Stimulated activated CD4-positive, alpha-beta T cell treated with anti-CD3 and anti-CD28 coated beads, Interleukin-1b, Interleukin-23, amount 100 ng/mL, for 48 hours (primary cell): ENCODE data around the gene STK40.
A peak's percentile ranks its signal among the peaks of the same experiment; 100 is the strongest.

Experiments used
- DNase-seq: peaks from one replicate; pipeline ENCODE4 v3.0.0-alpha.2; 2020

STK40 gene

GRCh38 chr1:36306210-36306901 lies 79.4 kb downstream of the STK40 start, which contains the start of gene SH3D21:
Gene SH3D21 (plus strand): TSS chr1:36306368. CDS start chr1:36306421, 53 bp downstream.
- peak; percentile 61 for DNase-seq

GRCh38 chr1:36305915-36306209 lies 79.9 kb downstream of the STK40 start:
- no peak for DNase-seq

GRCh38 chr1:36304970-36305914 lies 80.5 kb downstream of the STK40 start:
- peak; percentile 74 for DNase-seq

- DNase-seq = no peak
These were observed 81.2 kb downstream of the STK40 start for GRCh38 chr1:36304521-36304920.

- no peak for DNase-seq
These were observed 81.9 kb downstream of the STK40 start for GRCh38 chr1:36303650-36304360.

GRCh38 chr1:36303244-36303643 lies 82.5 kb downstream of the STK40 start:
- DNase-seq = no peak

GRCh38 chr1:36301220-36301619 lies 84.5 kb downstream of the STK40 start:
- DNase-seq = no peak

- DNase-seq = peak; percentile 38
These were observed 85.2 kb downstream of the STK40 start for GRCh38 chr1:36300526-36300925.

- no peak for DNase-seq
These were observed 87.1 kb downstream of the STK40 start for GRCh38 chr1:36298640-36299039.

GRCh38 chr1:36297062-36297461 lies 88.7 kb downstream of the STK40 start:
- no peak for DNase-seq

GRCh38 chr1:36295390-36295789 lies 90.3 kb downstream of the STK40 start:
- DNase-seq = no peak
